ENCODE data around the gene PCSK9. TPM values are rescaled to one million over a fixed set of nuclear protein-coding genes. Genes with fewer than 3 reads are reported as not detected.

The PCSK9 gene
- total RNA-seq, 1 donor from 2014 or later = 4.1 TPM

GRCh38 chr1:55055951-55056631, 16.7 kb downstream of the PCSK9 start:
- DNase-seq (ENCODE audit: low spot score in 2 of 2) (no peak), FAIRE-seq (no peak)

- DNase-seq (ENCODE audit: low spot score in 2 of 2) = no peak
- FAIRE-seq = no peak
These were observed 17.3 kb downstream of the PCSK9 start for GRCh38 chr1:55056632-55056992.

DNA sequence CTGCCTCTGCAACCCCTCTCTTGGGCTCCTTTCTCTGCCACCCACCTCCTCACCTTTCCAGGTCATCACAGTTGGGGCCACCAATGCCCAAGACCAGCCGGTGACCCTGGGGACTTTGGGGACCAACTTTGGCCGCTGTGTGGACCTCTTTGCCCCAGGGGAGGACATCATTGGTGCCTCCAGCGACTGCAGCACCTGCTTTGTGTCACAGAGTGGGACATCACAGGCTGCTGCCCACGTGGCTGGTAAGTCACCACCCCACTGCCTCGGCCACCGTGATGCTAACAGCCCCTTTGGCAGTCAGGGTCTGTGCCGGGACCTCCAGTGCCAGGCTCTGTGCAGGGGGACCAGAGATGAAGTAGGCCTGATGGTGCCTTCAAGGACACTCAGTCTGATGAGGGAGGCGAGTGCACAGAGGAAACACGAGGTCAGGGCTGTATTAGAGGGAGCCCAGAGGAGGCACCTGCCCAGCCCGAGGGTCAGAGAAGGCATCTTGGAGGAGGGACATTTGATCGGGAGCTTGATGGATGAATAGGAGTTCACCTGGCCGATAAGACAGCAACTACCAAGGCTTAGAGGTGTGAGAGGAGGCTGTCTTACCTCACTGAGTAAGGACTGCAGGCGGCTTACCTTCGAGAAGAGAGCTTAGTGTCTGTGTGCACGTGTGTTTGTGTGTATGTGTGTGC, 18.1 kb downstream of the PCSK9 start:
- DNase-seq (ENCODE audit: low spot score in 2 of 2) = no peak
- no peak for FAIRE-seq

DNA sequence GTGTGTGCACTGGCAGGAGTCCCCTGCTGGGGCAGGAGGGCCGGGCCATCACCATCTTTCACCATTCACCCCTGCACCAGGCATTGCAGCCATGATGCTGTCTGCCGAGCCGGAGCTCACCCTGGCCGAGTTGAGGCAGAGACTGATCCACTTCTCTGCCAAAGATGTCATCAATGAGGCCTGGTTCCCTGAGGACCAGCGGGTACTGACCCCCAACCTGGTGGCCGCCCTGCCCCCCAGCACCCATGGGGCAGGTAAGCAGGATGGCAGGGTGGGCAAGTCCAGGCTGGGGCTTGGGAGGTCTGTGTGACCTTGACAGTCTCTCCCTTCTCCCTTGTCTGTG, 18.6 kb downstream of the PCSK9 start:
- FAIRE-seq = no peak
- no peak for DNase-seq (ENCODE audit: low spot score in 2 of 2)

GRCh38 chr1:55059302-55060132, 20.2 kb downstream of the PCSK9 start:
- FAIRE-seq (no peak), DNase-seq (ENCODE audit: low spot score in 2 of 2) (no peak)

- FAIRE-seq (no peak), DNase-seq (ENCODE audit: low spot score in 2 of 2) (no peak)
These were observed 21.0 kb downstream of the PCSK9 start for GRCh38 chr1:55060133-55060999.

DNA sequence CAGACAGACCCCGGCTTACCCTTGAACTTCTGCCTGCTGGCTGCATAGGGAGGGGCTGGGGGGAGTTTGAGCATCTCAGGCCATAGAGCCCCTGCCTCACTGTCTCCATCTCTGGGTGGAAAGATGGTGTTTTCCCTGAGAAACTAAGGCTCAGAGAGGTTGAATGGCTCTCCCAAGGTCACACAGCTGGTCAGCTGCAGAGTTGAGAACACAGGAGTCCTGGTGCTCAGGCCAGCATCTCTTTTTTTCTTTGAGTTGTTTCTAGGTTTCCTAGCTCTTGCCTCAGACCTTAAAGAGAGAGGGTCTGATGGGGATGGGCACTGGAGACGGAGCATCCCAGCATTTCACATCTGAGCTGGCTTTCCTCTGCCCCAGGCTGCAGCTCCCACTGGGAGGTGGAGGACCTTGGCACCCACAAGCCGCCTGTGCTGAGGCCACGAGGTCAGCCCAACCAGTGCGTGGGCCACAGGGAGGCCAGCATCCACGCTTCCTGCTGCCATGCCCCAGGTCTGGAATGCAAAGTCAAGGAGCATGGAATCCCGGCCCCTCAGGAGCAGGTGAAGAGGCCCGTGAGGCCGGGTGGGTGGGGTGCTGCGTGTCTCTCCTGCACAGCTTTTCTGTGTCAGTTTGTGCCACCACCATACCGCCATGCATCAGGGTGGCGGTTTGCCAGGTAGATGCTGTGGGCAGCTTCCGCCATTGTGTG, 21.8 kb downstream of the PCSK9 start:
- no peak for DNase-seq (ENCODE audit: low spot score in 2 of 2)
- no peak for FAIRE-seq

- DNase-seq (ENCODE audit: low spot score in 2 of 2) (no peak), FAIRE-seq (no peak)
These were observed 22.5 kb downstream of the PCSK9 start for GRCh38 chr1:55061706-55062321.

- FAIRE-seq (no peak), DNase-seq (ENCODE audit: low spot score in 2 of 2) (no peak)
These were observed 23.6 kb downstream of the PCSK9 start for GRCh38 chr1:55062801-55063576.

DNA sequence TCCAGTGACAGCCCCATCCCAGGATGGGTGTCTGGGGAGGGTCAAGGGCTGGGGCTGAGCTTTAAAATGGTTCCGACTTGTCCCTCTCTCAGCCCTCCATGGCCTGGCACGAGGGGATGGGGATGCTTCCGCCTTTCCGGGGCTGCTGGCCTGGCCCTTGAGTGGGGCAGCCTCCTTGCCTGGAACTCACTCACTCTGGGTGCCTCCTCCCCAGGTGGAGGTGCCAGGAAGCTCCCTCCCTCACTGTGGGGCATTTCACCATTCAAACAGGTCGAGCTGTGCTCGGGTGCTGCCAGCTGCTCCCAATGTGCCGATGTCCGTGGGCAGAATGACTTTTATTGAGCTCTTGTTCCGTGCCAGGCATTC, 24.2 kb downstream of the PCSK9 start:
- no peak for FAIRE-seq
- no peak for DNase-seq (ENCODE audit: low spot score in 2 of 2)

DNA sequence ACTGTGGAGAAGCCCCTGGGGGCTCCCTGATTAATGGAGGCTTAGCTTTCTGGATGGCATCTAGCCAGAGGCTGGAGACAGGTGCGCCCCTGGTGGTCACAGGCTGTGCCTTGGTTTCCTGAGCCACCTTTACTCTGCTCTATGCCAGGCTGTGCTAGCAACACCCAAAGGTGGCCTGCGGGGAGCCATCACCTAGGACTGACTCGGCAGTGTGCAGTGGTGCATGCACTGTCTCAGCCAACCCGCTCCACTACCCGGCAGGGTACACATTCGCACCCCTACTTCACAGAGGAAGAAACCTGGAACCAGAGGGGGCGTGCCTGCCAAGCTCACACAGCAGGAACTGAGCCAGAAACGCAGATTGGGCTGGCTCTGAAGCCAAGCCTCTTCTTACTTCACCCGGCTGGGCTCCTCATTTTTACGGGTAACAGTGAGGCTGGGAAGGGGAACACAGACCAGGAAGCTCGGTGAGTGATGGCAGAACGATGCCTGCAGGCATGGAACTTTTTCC, 24.8 kb downstream of the PCSK9 start:
- no peak for FAIRE-seq

GRCh38 chr1:55064861-55065263, 25.5 kb downstream of the PCSK9 start:
- FAIRE-seq (no peak), DNase-seq (ENCODE audit: low spot score in 2 of 2) (no peak)

More for the DNA sequence above, 24.8 kb downstream of the PCSK9 start:
- DNase-seq (ENCODE audit: low spot score in 2 of 2) = peak in 1 of 2 donors; percentile 10

GRCh38 chr1:55065648-55066047, 26.3 kb downstream of the PCSK9 start:
- no peak for FAIRE-seq
- no peak for DNase-seq (ENCODE audit: low spot score in 2 of 2)

DNA sequence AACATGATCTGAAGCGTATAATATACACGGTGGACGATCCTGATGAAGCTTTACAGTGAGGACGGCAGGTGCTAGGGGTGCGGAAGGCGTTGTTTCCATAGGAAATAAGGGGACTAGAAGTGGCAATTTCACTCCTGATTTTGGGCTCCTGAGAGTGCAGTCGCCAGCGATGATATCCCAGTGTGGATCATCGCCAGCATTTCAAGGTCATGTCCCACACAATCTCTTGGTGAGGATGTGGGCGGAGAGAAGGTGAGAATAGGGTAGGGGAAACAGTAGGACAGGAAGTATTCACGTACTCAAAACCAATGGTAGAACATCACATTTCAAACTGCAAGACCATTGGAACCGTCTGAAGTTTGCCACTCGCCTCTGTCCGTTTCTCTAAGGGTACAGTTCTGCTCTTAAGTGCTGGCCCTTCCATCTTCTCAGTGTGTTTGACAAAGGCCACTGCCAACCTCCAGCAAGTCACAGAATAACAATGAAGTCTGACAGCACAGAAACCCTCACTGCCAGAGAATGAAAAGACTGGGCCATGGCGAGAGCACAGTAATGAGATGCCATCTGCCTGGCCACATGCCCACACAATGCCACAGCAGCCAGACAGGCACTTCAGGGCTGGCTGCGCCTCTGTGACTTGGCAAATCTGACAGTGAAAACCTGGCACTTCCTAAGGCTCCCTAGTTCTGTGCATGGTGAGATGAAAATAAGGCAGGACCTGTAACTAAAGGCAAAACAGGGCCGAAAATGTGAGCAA, 27.9 kb downstream of the PCSK9 start:
- peak; percentile 60 to 66 for DNase-seq (ENCODE audit: low spot score in 2 of 2)
- peak; percentile 51 for FAIRE-seq

DNA sequence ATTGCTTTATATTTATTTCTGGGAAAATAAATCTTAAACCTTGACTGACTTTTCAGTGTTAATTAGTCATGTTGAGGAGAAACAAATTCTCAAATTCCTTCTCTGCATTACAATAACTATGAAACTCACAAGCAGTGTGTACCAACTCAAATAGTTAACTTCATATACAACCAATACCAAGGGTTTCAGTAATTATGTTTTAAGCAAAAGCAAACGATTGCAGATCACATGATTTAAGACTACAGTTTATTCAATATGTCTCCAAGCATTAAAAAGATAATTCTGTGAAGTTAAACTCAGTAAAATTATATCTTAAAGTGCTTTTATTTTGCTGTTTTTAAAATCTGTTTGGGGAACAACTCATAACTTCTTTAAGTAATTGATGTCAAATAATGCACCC, 28.6 kb downstream of the PCSK9 start:
- FAIRE-seq = no peak
- no peak for DNase-seq (ENCODE audit: low spot score in 2 of 2)

GRCh38 chr1:55068638-55069037, 29.3 kb downstream of the PCSK9 start:
- FAIRE-seq (no peak), DNase-seq (ENCODE audit: low spot score in 2 of 2) (no peak)

DNA sequence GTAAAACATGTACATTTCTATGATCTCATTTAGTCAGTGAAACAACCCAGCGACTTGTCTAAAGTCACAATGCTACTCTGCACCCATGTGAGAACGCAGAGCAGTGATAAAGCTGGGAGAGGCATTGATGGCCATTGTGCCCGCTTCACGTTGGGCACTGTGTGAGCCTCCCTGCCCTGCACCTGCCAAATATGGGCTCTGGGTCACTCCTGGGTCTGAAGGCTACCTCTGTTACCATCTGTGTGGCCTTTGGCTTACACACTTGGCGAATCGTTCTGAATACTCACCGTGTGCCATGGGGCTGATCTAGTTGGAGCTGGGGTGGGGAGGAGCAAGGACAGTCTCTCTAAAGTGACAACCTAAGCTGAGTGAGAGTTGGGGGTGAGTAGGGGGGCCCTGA, 29.9 kb downstream of the PCSK9 start:
- DNase-seq (ENCODE audit: low spot score in 2 of 2) = no peak
- no peak for FAIRE-seq

Measured in frontal cortex (tissue), 4 donors.